ENCODE data around the gene CTSD.

The CTSD gene

GRCh38 chr11:1732418-1733008 lies 31.2 kb downstream of the CTSD start:
- DNase-seq (ENCODE audit: insufficient read length, low spot score), result no peak

DNA sequence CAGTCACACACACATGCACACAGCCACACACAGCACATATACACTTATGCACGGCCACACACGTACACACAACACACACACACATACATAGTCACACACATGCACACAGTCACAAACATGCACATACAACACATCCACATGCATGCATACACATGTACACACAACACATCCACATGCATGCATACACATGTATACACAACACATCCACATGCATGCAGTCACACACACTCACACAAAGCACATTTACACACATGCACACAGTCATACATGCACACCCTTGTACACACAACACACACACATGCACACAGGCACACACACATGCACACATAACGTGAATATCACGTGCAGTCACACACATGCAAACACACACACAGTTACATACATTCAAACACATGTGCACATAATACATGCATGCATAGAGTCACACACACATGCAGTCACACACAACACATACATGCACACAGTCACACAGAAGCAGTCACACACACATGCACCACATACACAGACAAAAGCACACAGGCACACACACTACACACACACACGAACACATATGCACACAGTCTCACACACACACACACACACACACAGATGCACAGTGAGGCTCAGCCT lies 32.2 kb downstream of the CTSD start:
- FAIRE-seq, result no peak
- DNase-seq (ENCODE audit: insufficient read length, low spot score), result no peak

More at GRCh38 chr11:1732418-1733008, 31.2 kb downstream of the CTSD start:
- no peak for FAIRE-seq

- no peak for FAIRE-seq
- no peak for DNase-seq (ENCODE audit: insufficient read length, low spot score)
Measured at GRCh38 chr11:1730059-1730629, 33.6 kb downstream of the CTSD start.

- no peak for DNase-seq (ENCODE audit: insufficient read length, low spot score)
- FAIRE-seq, result no peak
Measured at GRCh38 chr11:1729692-1730011, 34.1 kb downstream of the CTSD start.

DNA sequence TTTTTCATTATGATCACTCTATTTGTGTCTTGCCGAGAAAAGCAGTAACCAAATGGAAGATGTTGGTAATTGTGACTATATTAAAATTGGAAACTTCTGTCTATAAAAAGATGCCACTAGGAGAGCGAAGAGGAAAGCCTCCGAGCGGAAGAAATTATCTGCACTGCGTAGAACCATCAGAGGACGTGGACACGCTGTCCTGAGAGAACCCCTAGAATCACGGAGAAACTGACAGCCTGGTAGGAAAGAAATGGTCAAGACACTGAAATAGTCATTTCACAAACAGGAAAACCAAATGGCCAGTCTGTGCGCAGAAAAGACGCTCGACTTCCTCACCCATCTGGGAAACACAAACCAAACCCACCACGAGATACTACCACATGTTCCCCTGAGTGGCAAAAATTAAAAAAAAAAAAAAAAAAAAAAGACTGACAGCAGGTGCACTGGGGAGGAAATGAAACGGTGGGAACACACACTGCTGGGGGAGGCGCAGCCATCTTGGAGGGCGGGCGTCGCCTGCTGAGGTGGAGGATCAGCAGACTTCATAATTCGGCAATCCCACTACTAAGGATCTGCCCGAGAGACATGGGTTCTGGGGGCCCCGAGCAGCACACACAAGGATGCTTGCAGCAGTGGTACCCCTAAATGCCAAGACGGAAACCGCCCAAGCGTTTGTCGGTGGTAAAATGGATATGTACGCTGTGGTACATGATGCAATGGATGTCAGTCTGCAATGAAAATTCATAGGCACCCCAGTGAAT lies 34.6 kb downstream of the CTSD start:
- DNase-seq (ENCODE audit: insufficient read length, low spot score) (no peak), FAIRE-seq (no peak)

DNA sequence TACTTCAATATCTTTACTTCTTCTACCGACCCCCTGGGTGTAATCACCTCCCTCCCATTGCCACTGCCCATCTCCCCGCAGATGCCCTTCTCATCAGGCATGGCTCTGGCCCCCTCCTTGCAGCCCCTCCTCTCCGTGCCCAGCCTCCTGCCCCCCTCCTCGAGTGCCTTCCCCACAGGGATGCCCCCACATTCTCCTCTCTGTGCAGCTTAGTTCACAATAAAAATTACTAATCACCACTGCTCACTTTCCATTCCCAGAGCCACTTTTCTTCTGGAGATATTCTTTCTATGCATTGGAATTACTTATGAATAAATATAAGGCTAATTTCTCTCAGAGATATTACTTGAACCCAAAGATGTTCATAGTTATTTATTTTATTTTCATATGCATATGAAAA lies 35.4 kb downstream of the CTSD start:
- DNase-seq (ENCODE audit: insufficient read length, low spot score) (no peak), FAIRE-seq (no peak)

DNA sequence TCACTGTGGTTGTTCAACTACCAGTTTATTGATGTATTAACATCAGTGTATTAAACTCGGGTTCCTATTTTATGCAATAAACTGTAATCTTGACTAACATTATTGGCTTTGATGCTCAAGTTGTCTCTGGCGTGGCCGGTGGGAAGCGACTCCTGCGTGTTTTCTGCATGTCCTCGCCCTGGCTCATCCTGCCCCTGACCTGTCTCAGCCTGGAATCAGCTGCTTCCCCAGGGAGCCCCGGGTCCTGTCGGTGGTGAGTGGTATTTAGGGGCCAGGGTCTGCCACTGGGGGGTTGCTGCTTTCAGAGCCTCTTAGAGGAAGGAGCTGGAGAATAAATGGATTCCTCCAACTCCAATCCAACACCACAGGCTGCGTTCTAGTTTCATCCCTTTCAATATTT lies 35.9 kb downstream of the CTSD start:
- DNase-seq (ENCODE audit: insufficient read length, low spot score), result no peak
- FAIRE-seq, result no peak

- FAIRE-seq, result no peak
- no peak for DNase-seq (ENCODE audit: insufficient read length, low spot score)
Measured at GRCh38 chr11:1727096-1727690, 36.5 kb downstream of the CTSD start.

- no peak for FAIRE-seq
- no peak for DNase-seq (ENCODE audit: insufficient read length, low spot score)
Measured at GRCh38 chr11:1719781-1720180, 43.9 kb downstream of the CTSD start.

DNA sequence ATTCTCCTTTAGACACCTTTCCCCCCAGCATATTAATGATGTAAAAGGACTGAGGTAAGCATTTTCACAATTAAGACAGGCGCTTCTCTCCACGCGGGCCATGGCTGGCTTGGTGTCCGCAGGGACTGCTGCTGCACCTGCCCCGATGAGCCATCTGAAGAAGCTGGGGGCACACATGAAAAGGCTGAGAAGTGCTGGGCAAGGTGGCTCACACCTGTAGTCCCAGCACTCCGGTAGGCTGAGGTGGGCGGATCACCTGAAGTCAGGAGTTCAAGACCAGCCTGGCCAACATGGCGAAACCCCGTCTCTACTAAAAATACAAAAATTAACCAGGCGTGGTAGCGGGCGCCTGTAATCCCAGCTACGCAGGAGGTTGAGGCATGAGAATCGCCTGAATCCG lies 45.4 kb downstream of the CTSD start:
- DNase-seq (ENCODE audit: insufficient read length, low spot score) (no peak), FAIRE-seq (no peak)

DNA sequence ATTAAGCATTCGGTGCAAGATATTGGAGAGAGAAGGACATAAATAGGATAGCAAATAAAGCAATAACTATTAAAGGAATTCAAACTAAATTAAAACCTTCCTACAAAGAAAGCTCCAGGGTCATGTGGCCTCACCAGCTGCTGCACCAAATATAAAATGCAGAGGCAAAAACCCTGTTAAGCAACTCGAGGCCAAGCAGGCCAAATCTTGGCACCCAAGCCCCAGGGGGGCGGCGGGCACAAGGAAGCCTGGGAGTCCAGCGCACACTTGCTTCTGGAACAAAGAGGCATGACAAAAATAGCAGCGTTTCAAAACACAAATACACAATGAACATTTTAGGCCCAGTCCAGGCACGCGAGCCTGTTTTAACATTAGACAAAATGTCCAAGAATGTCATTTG lies 46.0 kb downstream of the CTSD start:
- DNase-seq (ENCODE audit: insufficient read length, low spot score) (no peak), FAIRE-seq (no peak)

DNA sequence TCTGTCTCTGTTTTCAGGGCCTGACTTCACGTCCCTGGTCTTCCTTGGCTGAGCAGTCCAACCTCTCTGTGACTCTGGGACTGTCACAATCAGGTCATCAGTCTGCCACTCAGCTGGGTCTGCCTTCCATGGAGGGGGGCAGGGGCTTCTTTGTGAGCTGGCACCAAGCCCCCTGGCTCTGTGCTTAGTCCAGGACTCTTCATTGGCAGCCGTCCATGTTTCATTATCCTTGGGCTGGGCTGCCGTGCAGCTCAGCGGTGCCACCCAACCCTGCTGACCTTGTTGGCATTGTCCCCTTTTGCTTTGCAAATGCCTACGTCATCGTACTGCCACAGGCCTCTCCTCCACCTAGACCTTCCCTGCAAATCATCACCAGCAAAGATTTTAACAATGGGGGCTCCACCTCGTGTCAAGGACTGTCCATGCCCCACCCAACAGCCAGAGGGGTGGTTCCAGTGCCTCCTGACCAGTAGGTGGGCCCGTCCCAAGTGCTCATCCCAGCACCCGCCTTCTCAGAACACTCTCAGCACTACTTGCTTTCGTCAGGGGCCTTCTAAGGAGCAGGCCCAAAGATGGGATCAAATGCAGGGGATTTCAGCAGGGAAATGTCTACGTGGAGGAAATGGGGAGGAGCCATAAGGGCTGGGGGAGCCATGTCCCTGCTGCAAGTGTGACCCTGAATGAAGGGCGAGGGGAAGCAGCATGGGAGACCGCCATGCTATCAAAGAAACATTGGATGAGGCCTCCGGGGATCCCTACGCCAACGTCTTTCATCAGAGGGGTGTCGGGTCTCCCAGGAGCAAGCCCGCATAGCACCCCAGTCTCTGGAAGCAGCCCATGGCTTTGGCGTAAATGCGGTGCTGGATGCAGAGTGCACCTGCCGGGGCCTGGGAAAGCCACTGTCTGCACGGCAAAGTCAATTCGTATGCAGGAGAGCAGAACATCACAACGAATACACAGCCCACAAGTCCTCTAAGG lies 48.5 kb downstream of the CTSD start:
- no peak for FAIRE-seq
- DNase-seq (ENCODE audit: insufficient read length, low spot score), result no peak

DNA sequence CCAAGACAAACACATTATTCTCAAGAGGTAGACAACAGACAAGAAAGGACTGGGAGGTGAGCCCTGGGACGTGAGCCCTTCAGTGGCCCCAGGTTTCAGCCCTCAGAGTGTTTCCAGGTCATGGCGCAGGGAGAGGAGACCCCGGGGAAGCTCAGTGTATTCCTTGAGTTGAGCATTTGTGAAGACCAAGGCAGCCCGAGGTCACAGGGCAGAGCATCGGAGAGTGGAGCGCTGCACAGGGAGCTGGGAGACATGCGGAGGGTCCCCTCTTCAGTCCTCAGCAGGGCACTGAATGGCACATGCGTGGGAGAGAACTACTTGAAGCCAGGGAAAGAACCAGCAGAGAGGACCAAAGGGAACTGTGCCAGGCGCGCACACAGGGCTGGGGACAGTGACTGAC lies 55.0 kb downstream of the CTSD start:
- DNase-seq (ENCODE audit: insufficient read length, low spot score) (no peak), FAIRE-seq (no peak)

- FAIRE-seq, result no peak
- no peak for DNase-seq (ENCODE audit: insufficient read length, low spot score)
Measured at GRCh38 chr11:1707751-1708150, 56.0 kb downstream of the CTSD start.

DNA sequence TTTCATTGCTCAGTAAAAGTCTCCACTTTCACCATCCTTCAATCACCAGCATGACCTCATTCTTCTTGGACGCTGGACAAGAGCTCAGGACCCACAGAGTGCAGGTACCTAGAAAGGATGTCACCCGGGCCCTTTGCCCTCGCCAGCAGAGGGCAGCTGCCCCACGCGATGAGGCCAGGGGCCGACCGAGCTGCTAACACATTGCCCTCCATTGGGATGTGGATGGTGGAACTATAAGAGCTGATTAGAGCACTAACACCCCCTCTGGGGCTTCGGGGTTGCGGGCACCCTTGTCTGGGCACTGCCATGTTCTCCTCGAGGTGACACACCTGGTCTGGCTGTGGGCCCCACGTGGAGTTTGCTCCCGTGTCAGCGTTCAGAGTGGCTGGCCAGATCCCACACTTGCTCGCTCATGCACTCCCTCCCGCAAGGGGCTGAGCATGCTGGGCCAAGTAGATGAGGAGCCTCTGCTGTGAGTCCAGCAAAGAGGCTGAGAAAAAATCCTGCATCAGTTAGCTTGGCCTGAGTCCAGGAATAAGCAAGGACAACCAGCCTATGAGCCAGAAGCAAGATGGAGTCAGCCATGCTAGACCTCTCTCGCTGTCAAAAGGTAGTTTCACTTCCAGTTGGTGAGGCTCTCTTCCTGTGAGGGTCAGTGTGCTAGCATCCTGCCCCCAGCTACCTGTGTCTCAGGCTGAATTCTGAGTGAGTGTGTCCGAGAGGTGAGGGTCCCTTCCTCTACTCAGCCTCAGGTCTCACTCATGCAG lies 56.9 kb downstream of the CTSD start:
- no peak for DNase-seq (ENCODE audit: insufficient read length, low spot score)
- peak; percentile 9 for FAIRE-seq

- DNase-seq (ENCODE audit: insufficient read length, low spot score), result no peak
- FAIRE-seq, result no peak
Measured at GRCh38 chr11:1705126-1706052, 58.3 kb downstream of the CTSD start.

- no peak for DNase-seq (ENCODE audit: insufficient read length, low spot score)
- FAIRE-seq, result peak; percentile 69
Measured at GRCh38 chr11:1703146-1703545, 60.6 kb downstream of the CTSD start.

Data from HTR-8/SVneo (cell line).